ENCODE results near the gene JAKMIP3.

Gene JAKMIP3

DNA sequence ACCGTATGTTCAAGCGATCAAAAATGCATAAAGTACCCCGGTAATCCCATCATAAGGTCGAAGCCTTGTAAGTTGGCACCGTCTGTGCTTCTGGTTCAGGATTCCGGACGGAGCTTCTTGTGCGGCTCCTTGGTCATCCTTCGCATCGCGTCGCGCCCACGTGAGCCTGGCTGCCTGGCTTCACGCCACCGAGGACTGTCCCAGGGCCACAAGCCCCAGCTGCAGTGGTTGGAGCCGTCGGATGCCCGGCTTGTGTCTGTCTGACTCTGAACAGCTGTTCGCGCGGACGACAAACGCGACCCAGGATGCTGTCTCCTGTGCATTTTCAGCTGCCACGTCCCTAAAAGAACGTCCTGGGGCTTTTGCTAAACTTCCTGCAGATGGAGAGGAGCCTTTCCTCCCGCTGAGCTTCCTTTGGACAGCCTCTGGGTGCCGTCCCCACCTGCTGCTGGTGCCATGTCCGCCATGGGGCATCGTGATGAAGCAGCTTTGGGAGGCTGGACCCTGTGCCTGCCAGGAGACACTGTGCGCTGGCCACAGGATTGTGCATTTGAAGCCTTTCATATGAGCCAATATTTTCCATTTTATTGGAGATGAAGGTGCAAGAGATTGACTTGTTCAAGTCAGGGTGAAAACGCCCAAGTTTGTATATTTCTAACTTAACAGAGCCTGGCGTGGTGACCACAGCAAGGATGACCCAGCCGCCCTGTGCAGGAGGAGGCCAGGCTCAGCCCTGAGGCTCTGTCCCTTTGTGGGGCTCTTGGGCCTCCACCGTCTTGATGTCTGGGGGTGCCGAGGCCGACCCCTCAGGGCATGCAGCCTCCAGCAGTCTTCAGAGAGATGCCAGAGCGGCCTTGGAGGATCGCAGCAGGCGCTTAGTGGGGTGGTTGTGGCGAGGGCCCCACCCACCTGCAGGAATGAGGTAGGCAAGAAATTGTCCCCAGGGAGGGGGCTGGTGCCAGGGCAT is 6.7 kb upstream of the JAKMIP3 start:
- Histone ChIP-seq H2AFZ (ENCODE audit: low read depth, low read length) (no peak overlapping the region), H3K4me1 (ENCODE audit: low read length) (no peaks in the 10 kb centered on the region), H3K27ac (ENCODE audit: low read length) (no peak overlapping the region)

DNA sequence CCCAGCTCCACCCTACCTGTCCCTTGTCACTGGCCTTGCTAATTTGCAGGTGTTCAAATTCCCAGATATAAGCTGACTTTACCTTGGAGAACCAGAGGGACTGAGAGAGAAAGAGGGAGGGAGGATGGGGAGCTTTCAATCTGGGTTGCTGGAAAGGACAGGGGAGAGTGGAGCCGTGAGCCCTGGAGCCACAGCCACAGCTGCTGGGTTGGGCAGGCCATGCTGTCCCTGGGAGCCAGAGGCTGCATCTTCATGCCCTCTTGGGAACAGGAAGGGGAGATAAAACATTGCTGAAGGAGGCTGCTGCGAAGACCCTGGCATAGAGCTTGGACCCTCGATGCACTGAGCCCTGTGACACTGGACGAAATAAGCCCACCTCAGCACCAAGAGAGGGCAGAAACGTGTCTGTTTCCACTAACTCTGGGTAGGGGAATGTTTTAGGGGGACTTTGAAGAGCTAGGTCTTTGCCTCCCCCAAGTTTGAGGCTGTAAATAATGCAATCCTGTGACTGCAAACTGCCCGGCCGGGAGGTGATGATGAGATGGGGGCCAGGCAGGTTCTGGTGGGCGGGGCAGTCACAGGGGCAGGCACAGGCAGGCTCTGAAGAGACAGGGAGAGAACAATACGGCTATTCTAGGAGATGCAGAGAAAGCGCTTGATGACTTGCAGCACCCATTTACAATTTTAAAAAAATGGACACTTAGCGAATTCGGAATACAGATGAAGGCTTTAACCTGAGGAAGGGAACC is 5.8 kb upstream of the JAKMIP3 start:
- Histone ChIP-seq H4K20me1 (ENCODE audit: insufficient read depth, low read length) (no peaks in the 10 kb centered on the region), H3K9ac (ENCODE audit: low read length) (no peak overlapping the region), H3K36me3 (replicated peaks; ENCODE audit: low read depth, low read length) (no peaks in the 10 kb centered on the region), H2AFZ (ENCODE audit: low read depth, low read length) (no peak overlapping the region), H3K27me3 (ENCODE audit: low read depth, low read length) (no peaks in the 10 kb centered on the region), H3K27ac (ENCODE audit: low read length) (no peak overlapping the region), H3K9me3 (ENCODE audit: insufficient read depth, low read length) (no peaks in the 10 kb centered on the region), H3K79me2 (ENCODE audit: low read length) (no peaks in the 10 kb centered on the region), H3K4me1 (ENCODE audit: low read length) (no peaks in the 10 kb centered on the region), H3K4me2 (ENCODE audit: low read length) (no peak overlapping the region), H3K4me3 (ENCODE audit: low read length) (no peak overlapping the region)
- TF ChIP-seq, protein P1, sequence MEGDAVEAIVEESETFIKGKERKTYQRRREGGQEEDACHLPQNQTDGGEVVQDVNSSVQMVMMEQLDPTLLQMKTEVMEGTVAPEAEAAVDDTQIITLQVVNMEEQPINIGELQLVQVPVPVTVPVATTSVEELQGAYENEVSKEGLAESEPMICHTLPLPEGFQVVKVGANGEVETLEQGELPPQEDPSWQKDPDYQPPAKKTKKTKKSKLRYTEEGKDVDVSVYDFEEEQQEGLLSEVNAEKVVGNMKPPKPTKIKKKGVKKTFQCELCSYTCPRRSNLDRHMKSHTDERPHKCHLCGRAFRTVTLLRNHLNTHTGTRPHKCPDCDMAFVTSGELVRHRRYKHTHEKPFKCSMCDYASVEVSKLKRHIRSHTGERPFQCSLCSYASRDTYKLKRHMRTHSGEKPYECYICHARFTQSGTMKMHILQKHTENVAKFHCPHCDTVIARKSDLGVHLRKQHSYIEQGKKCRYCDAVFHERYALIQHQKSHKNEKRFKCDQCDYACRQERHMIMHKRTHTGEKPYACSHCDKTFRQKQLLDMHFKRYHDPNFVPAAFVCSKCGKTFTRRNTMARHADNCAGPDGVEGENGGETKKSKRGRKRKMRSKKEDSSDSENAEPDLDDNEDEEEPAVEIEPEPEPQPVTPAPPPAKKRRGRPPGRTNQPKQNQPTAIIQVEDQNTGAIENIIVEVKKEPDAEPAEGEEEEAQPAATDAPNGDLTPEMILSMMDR (IDR thresholded peaks at IDR 0.05; ENCODE audit: low read depth, low read length), result no peak
- no peak for TF ChIP-seq EZH2phosphoT487 (IDR thresholded peaks at IDR 0.05; ENCODE audit: low read depth)

More for the DNA sequence above, 6.7 kb upstream of the JAKMIP3 start:
- H3K4me2 ChIP-seq (ENCODE audit: low read length), result no peak overlapping the region
- no peaks in the 10 kb centered on the region for H3K9me3 ChIP-seq (ENCODE audit: insufficient read depth, low read length)
- H3K36me3 ChIP-seq (replicated peaks; ENCODE audit: low read depth, low read length), result no peaks in the 10 kb centered on the region
- H3K27me3 ChIP-seq (ENCODE audit: low read depth, low read length), result no peaks in the 10 kb centered on the region
- TF ChIP-seq EZH2phosphoT487 (IDR thresholded peaks at IDR 0.05; ENCODE audit: low read depth), result no peak
- TF ChIP-seq, protein P1 (IDR thresholded peaks at IDR 0.05; ENCODE audit: low read depth, low read length), result no peak
- H3K4me3 ChIP-seq (ENCODE audit: low read length), result no peak overlapping the region
- no peaks in the 10 kb centered on the region for H3K79me2 ChIP-seq (ENCODE audit: low read length)
- no peak overlapping the region for H3K9ac ChIP-seq (ENCODE audit: low read length)
- no peaks in the 10 kb centered on the region for H4K20me1 ChIP-seq (ENCODE audit: insufficient read depth, low read length)

DNA sequence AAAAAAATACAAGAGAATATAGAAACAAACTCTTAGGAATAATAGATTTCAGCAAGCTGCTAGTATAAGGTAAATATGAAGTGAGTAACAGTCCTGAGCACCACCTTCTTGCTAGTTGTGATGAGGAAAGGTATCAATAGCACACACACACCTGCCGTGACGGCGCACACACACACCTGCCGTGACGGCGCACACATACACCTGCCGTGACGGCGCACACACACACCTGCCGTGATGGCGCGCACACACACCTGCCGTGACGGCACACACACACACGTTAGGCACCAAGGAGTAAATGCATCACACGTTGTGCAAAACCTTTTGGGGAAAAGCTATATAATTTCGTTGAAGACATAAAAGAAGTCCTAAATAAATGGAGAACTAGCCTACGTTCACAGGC is 4.7 kb upstream of the JAKMIP3 start:
- Histone ChIP-seq H3K4me1 (ENCODE audit: low read length) (no peaks in the 10 kb centered on the region), H4K20me1 (ENCODE audit: insufficient read depth, low read length) (no peaks in the 10 kb centered on the region), H3K36me3 (replicated peaks; ENCODE audit: low read depth, low read length) (no peaks in the 10 kb centered on the region), H3K79me2 (ENCODE audit: low read length) (no peaks in the 10 kb centered on the region), H3K4me2 (ENCODE audit: low read length) (no peak overlapping the region), H2AFZ (ENCODE audit: low read depth, low read length) (no peak overlapping the region), H3K9me3 (ENCODE audit: insufficient read depth, low read length) (no peaks in the 10 kb centered on the region), H3K27me3 (ENCODE audit: low read depth, low read length) (no peaks in the 10 kb centered on the region), H3K27ac (ENCODE audit: low read length) (no peak overlapping the region), H3K4me3 (ENCODE audit: low read length) (no peak overlapping the region), H3K9ac (ENCODE audit: low read length) (no peak overlapping the region)
- TF ChIP-seq, protein P1 (IDR thresholded peaks at IDR 0.05; ENCODE audit: low read depth, low read length), result no peak
- no peak for TF ChIP-seq EZH2phosphoT487 (IDR thresholded peaks at IDR 0.05; ENCODE audit: low read depth)

DNA sequence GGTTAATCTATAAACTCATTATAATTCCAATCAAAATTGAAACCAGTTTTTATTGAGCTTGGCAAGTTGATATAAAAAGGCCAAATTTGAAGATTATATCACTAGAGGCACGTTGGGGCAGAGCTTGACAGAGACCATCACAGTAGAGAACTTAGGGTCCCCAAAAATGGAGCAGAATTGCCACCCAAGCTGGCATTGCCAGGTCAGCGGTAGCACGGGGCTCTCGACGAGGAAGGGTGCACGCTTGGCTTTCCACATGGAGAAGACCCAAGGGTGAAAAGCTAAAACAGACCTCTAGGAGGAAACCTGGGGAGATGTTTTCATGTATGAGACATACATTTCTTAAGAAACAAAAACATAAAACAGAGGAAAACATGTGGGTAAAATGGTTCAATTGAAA is 4.3 kb upstream of the JAKMIP3 start:
- H3K27me3 ChIP-seq (ENCODE audit: low read depth, low read length), result no peaks in the 10 kb centered on the region

More for the DNA sequence above, 4.3 kb upstream of the JAKMIP3 start:
- Histone ChIP-seq H3K4me3 (ENCODE audit: low read length) (no peak overlapping the region), H3K4me2 (ENCODE audit: low read length) (no peak overlapping the region), H3K9ac (ENCODE audit: low read length) (no peak overlapping the region), H2AFZ (ENCODE audit: low read depth, low read length) (no peak overlapping the region), H3K79me2 (ENCODE audit: low read length) (no peaks in the 10 kb centered on the region), H4K20me1 (ENCODE audit: insufficient read depth, low read length) (no peaks in the 10 kb centered on the region), H3K27ac (ENCODE audit: low read length) (no peak overlapping the region), H3K4me1 (ENCODE audit: low read length) (no peaks in the 10 kb centered on the region), H3K9me3 (ENCODE audit: insufficient read depth, low read length) (no peaks in the 10 kb centered on the region), H3K36me3 (replicated peaks; ENCODE audit: low read depth, low read length) (no peaks in the 10 kb centered on the region)
- TF ChIP-seq, protein P1 (IDR thresholded peaks at IDR 0.05; ENCODE audit: low read depth, low read length), result no peak
